Neuronal stem cell (in vitro differentiated cells): Measurements from ENCODE around the gene HCK.

Experiments used
- DNase-seq: peaks from one replicate; pipeline ENCODE4 v3.0.0-alpha.2; 2013; ENCODE audit warnings: low spot score
- H2AFZ ChIP-seq: one replicate; pipeline ENCODE4 v1.6.1; 2013; ENCODE audit warnings: mild to moderate bottlenecking, low read length, inconsistent platforms
- H2AK5ac ChIP-seq: 2 replicates; pipeline ENCODE4 v1.6.1; 2013; ENCODE audit warnings: low read depth, mild to moderate bottlenecking, inconsistent platforms, low read length, moderate library complexity, mixed read lengths
- H2BK120ac ChIP-seq: 2 replicates; pipeline ENCODE4 v1.6.1; 2013; ENCODE audit warnings: low read depth, mild to moderate bottlenecking, inconsistent platforms, low read length, moderate library complexity, mixed read lengths
- H2BK12ac ChIP-seq: one replicate; pipeline ENCODE4 v1.6.1; 2013; ENCODE audit warnings: low read length, inconsistent platforms
- H2BK15ac ChIP-seq: 2 replicates; pipeline ENCODE4 v1.6.1; 2013; ENCODE audit warnings: mild to moderate bottlenecking, low read length, inconsistent platforms, mixed read lengths
- H2BK5ac ChIP-seq: one replicate; pipeline ENCODE4 v1.6.1; 2013; ENCODE audit warnings: inconsistent platforms, mild to moderate bottlenecking, low read length, moderate library complexity
- H3K14ac ChIP-seq: one replicate; pipeline ENCODE4 v1.6.1; 2013; ENCODE audit warnings: low read length, inconsistent platforms
- H3K18ac ChIP-seq: 2 replicates; pipeline ENCODE4 v1.6.1; 2013; ENCODE audit warnings: low read length, inconsistent platforms
- H3K23ac ChIP-seq: 2 replicates; pipeline ENCODE4 v1.6.1; 2013; ENCODE audit warnings: low read depth, mild to moderate bottlenecking, mixed read lengths, low read length, inconsistent platforms; ENCODE audit not compliant: poor library complexity
- H3K27ac ChIP-seq: replicated peaks from 3 replicates; pipeline ENCODE4 v1.5.1; 2013; ENCODE audit warnings: low read length, inconsistent platforms
- H3K27me3 ChIP-seq, 3 experiments: 2 replicates each; pipeline ENCODE4 v1.6.1; 2013; ENCODE audit warnings: low read length in 3 of 3, mild to moderate bottlenecking in 2 of 3, inconsistent platforms in 1 of 3, low read depth in 1 of 3, mixed read lengths in 1 of 3, moderate library complexity in 1 of 3; ENCODE audit not compliant: control insufficient read depth in 3 of 3, insufficient read depth in 3 of 3
- H3K36me3 ChIP-seq, 2 donors: replicated peaks in 1 of 2; 2 replicates each; pipeline ENCODE4 v1.6.1; 2013; ENCODE audit warnings: low read length in 2 of 2; ENCODE audit not compliant: control insufficient read depth in 2 of 2, insufficient read depth in 2 of 2
- H3K4ac ChIP-seq: 2 replicates; pipeline ENCODE4 v1.6.1; 2013; ENCODE audit warnings: inconsistent platforms, mild to moderate bottlenecking, low read length, moderate library complexity
- H3K4me1 ChIP-seq, 2 donors: 1 replicate in 1 of 2; 2 replicates in 1 of 2; pipeline ENCODE4 v1.6.1; 2013; ENCODE audit warnings: low read length in 2 of 2, low read depth in 1 of 2; ENCODE audit not compliant: control insufficient read depth in 2 of 2, insufficient read depth in 1 of 2
- H3K4me2 ChIP-seq: one replicate; pipeline ENCODE4 v1.6.1; 2013; ENCODE audit warnings: mild to moderate bottlenecking, low read length, inconsistent platforms; ENCODE audit not compliant: insufficient read depth, poor library complexity, severe bottlenecking
- H3K4me3 ChIP-seq, 2 donors: 2 replicates each; pipeline ENCODE4 v1.5.1; 2013; ENCODE audit warnings: low read length in 2 of 2, mild to moderate bottlenecking in 2 of 2, inconsistent platforms in 1 of 2, moderate library complexity in 1 of 2
- H3K79me1 ChIP-seq: one replicate; pipeline ENCODE4 v1.6.1; 2013; ENCODE audit warnings: low read depth, mild to moderate bottlenecking, inconsistent platforms, low read length, moderate library complexity
- H3K9ac ChIP-seq: one replicate; pipeline ENCODE4 v1.6.1; 2013; ENCODE audit warnings: mild to moderate bottlenecking, low read depth, low read length, inconsistent platforms; ENCODE audit not compliant: poor library complexity
- H3K9me3 ChIP-seq, 2 donors: replicated peaks in 1 of 2; 2 replicates each; pipeline versions ENCODE3 to v1.6.1; 2013; ENCODE audit warnings: low read length in 2 of 2, mild to moderate bottlenecking in 2 of 2, inconsistent platforms in 1 of 2, low read depth in 1 of 2, mixed read lengths in 1 of 2, moderate library complexity in 1 of 2; ENCODE audit not compliant: control insufficient read depth in 2 of 2, insufficient read depth in 1 of 2
- H4K8ac ChIP-seq: one replicate; pipeline ENCODE4 v1.6.1; 2013; ENCODE audit warnings: low read depth, mild to moderate bottlenecking, inconsistent platforms, low read length, moderate library complexity
- H4K91ac ChIP-seq: one replicate; pipeline ENCODE4 v1.6.1; 2013; ENCODE audit warnings: low read length, low read depth, mild to moderate bottlenecking, inconsistent platforms; ENCODE audit not compliant: poor library complexity
- WGBS, 2 donors: extraction: QIAGEN DNeasy Blood & Tissue Kit; methylation state at CpG; one replicate each; pipeline ENCODE4 v1.1.7; 2013; ENCODE audit warnings: missing lambda C conversion rate in 2 of 2, mixed read lengths in 1 of 2; ENCODE audit not compliant: insufficient read length in 2 of 2, insufficient replicate concordance in 1 of 2; ENCODE audit errors: extremely low coverage in 2 of 2; 5-methylcytosine and 5-hydroxymethylcytosine counted together

The HCK gene

DNA sequence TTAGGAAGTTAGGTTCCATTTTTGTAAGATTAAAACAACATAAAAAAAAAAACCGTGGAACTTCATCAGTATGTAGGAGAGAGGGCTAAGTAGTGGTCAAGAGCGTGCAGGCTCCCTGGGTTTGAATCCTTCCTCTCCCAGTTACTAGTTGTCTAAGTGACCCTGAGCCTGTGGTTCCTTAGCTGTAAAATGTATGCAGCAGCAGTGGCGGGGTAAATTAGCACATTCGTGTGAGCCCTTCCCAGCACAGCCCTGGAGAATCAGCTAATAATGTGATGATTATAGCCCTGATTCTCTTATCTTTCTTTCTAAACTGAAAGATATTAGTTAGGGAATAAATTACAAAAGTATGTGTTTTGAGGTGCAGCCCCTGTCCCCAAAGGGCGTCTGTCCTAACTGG lies 90.0 kb downstream of the HCK start:
- Histone ChIP-seq H3K18ac (no peak overlapping the region), H4K91ac (no peak overlapping the region), H2BK120ac (no peak overlapping the region), H3K4me2 (no peak overlapping the region), H3K9ac (no peak overlapping the region), H3K27ac (no peak overlapping the region), H3K9me3 (no peaks in the 10 kb centered on the region), H3K4me3 (no peak overlapping the region), H2BK15ac (no peak overlapping the region), H3K36me3 (peaks cover 64 to 96% of the 10 kb centered on the region in 2 donors), H2BK12ac (no peak overlapping the region), H4K8ac (no peak overlapping the region), H3K4ac (no peak overlapping the region), H3K4me1 (no peaks in the 10 kb centered on the region), H2AK5ac (no peak overlapping the region), H2BK5ac (no peak overlapping the region), H3K79me1 (peaks cover 4% of the 10 kb centered on the region), H3K14ac (no peak overlapping the region), H3K27me3 (no peaks in the 10 kb centered on the region), H3K23ac (no peak overlapping the region), H2AFZ (no peak overlapping the region)
- DNase-seq, result no peak
- no CpG with 5 or more reads among the region's 5 CpGs for WGBS, 2 donors

DNA sequence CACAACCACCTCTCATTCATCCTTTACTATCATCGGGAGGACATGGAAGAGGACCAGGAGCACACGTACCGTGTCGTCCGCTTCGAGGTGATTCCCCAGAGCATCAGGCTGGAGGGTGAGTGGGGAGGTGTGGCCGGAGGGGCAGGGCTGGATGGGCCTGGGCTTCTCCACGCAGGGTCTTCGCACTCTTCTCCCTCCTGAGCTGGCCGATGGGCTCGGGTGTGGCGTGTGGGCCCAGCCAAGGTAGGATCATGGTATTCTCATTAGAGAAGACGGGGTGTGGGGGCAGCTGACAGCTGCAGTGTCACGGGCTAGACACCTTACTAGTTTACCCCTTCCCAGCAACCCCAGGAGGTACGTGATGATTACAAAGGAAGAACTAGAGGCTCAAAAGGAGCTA lies 90.9 kb downstream of the HCK start:
- Histone ChIP-seq H3K27ac (no peak overlapping the region), H3K14ac (no peak overlapping the region), H3K4me3 (no peak overlapping the region), H4K8ac (no peak overlapping the region), H2BK12ac (no peak overlapping the region), H3K79me1 (peaks cover 4% of the 10 kb centered on the region), H3K9me3 (no peaks in the 10 kb centered on the region), H2AK5ac (no peak overlapping the region), H3K4me2 (no peak overlapping the region), H3K27me3 (no peaks in the 10 kb centered on the region), H2BK5ac (no peak overlapping the region), H3K36me3 (peaks cover 62 to 95% of the 10 kb centered on the region in 2 donors), H3K4me1 (no peaks in the 10 kb centered on the region), H2AFZ (no peak overlapping the region), H3K9ac (peak overlapping the region; percentile 26), H3K23ac (no peak overlapping the region), H3K4ac (no peak overlapping the region), H2BK120ac (no peak overlapping the region), H2BK15ac (no peak overlapping the region), H3K18ac (no peak overlapping the region), H4K91ac (no peak overlapping the region)
- no CpG with 5 or more reads among the region's 15 CpGs for WGBS, 2 donors
- DNase-seq, result no peak

DNA sequence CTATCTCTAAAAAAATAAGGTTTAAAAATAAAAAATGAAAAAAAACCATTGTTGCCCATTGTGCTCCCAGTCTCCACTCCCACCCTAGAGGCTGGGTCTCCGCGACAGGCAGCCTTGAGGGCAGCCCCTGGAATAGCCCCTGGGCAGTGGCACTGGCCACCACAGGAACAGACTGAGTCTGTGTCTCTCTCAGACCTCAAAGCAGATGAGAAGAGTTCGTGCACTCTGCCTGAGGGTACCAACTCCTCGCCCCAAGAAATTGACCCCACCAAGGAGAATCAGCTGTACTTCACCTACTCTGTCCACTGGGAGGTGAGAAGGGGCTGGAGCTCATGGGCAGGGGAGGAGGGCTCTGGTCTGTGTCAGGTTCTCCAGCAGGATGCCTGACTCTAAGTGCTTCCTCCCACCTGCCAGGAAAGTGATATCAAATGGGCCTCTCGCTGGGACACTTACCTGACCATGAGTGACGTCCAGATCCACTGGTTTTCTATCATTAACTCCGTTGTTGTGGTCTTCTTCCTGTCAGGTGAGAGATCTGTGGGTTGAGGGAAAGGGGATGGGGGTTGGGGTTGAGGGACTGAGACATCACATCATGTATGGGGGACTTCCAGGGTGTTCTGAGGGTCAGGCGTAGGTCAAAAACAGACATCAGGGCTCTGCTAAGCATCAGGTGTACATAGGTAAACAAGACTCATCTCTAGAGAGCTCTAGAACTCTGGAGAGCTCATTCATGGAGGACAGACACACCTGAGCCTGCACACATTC lies 93.0 kb downstream of the HCK start:
- no peak overlapping the region for H4K8ac ChIP-seq
- peaks cover 0 to 2% of the 10 kb centered on the region in 2 donors for H3K9me3 ChIP-seq
- H3K9ac ChIP-seq, result no peak overlapping the region
- no peak overlapping the region for H2BK12ac ChIP-seq
- peaks cover 57 to 93% of the 10 kb centered on the region in 2 donors for H3K36me3 ChIP-seq
- DNase-seq, result no peak
- H2BK5ac ChIP-seq, result no peak overlapping the region
- H3K4me1 ChIP-seq, result no peaks in the 10 kb centered on the region
- H2BK120ac ChIP-seq, result no peak overlapping the region
- H3K14ac ChIP-seq, result no peak overlapping the region
- H2BK15ac ChIP-seq, result no peak overlapping the region
- peaks cover 4% of the 10 kb centered on the region for H3K79me1 ChIP-seq
- no peak overlapping the region for H3K4me3 ChIP-seq
- no peak overlapping the region for H2AK5ac ChIP-seq
- WGBS, 2 donors, result no CpG with 5 or more reads among the region's 8 CpGs
- H3K4me2 ChIP-seq, result no peak overlapping the region
- H2AFZ ChIP-seq, result no peak overlapping the region
- no peak overlapping the region for H3K27ac ChIP-seq
- no peak overlapping the region for H3K23ac ChIP-seq
- no peak overlapping the region for H3K4ac ChIP-seq
- H4K91ac ChIP-seq, result no peak overlapping the region
- H3K18ac ChIP-seq, result no peak overlapping the region
- no peaks in the 10 kb centered on the region for H3K27me3 ChIP-seq

DNA sequence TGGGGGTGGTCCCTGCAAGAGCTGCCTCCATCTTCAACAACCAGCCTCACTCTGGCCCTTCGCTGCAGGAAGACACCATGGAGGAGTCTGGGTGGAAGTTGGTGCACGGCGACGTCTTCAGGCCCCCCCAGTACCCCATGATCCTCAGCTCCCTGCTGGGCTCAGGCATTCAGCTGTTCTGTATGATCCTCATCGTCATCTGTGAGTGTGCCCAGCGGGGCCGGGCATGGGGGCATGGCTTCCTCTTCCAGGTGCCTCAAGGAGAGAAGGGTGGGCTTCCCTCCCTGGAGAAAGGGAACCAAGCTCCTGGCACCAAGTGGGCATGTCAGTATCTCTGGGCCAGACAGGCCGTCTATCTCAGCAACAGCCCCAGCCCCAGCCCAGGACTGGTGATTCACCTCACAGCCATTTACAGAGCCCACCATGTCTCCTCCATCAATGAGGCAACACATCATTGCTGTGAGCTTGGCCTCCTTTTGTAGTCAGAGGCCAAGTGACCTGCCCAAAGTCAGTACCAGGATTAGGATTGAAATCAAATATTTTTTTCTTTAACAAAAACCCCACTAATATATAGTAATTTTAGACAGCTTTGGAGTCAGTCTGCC lies 97.6 kb downstream of the HCK start:
- Histone ChIP-seq H3K14ac (no peak overlapping the region), H4K91ac (no peak overlapping the region), H2AFZ (no peak overlapping the region), H3K23ac (peak overlapping the region; percentile 80), H4K8ac (no peak overlapping the region), H2BK12ac (no peak overlapping the region), H3K4me2 (no peak overlapping the region), H3K27me3 (no peaks in the 10 kb centered on the region), H2BK5ac (no peak overlapping the region), H3K27ac (no peak overlapping the region), H2AK5ac (no peak overlapping the region), H3K79me1 (peaks cover 7% of the 10 kb centered on the region), H3K4me1 (no peaks in the 10 kb centered on the region), H3K4ac (no peak overlapping the region), H3K36me3 (peaks cover 48 to 89% of the 10 kb centered on the region in 2 donors), H3K4me3 (no peak overlapping the region), H2BK120ac (no peak overlapping the region), H3K9me3 (peaks cover 0 to 2% of the 10 kb centered on the region in 2 donors), H3K18ac (no peak overlapping the region), H2BK15ac (no peak overlapping the region), H3K9ac (no peak overlapping the region)
- DNase-seq, result no peak
- no CpG with 5 or more reads among the region's 8 CpGs for WGBS, 2 donors
